Stimulated activated CD8-positive, alpha-beta memory T cell treated with anti-CD3 and anti-CD28 coated beads, Interleukin-7, amount 100 ng/mL, for 48 hours (primary cell): ENCODE results near the gene SLC25A30.

ENCODE experiments used
- DNase-seq, 2 donors: peaks; one replicate each; pipeline ENCODE4 v3.0.0-alpha.2; 2020; ENCODE audit warnings: low read depth in 1 of 2; ENCODE audit errors: extremely low read depth in 1 of 2

The SLC25A30 gene, protein sequence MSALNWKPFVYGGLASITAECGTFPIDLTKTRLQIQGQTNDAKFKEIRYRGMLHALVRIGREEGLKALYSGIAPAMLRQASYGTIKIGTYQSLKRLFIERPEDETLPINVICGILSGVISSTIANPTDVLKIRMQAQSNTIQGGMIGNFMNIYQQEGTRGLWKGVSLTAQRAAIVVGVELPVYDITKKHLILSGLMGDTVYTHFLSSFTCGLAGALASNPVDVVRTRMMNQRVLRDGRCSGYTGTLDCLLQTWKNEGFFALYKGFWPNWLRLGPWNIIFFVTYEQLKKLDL

GRCh38 chr13:45417790-45418534 lies at the start of gene SLC25A30:
SLC25A30 (minus strand) TSS chr13:45418373; CDS start chr13:45411425, 6,948 bp downstream.
- DNase-seq: peak; percentile 83 to 91

GRCh38 chr13:45466359-45466758 lies 48.2 kb upstream of the SLC25A30 start:
- no peak for DNase-seq

GRCh38 chr13:45464687-45465453 lies 46.7 kb upstream of the SLC25A30 start, which contains the start of gene COG3:
COG3 (plus strand) TSS chr13:45464939; CDS start chr13:45465037, 98 bp downstream.
- DNase-seq: peak; percentile 87 to 92

- no peak for DNase-seq
These were observed 46.0 kb upstream of the SLC25A30 start for GRCh38 chr13:45464141-45464686.

GRCh38 chr13:45456196-45456972 lies 38.2 kb upstream of the SLC25A30 start:
- no peak for DNase-seq

DNA sequence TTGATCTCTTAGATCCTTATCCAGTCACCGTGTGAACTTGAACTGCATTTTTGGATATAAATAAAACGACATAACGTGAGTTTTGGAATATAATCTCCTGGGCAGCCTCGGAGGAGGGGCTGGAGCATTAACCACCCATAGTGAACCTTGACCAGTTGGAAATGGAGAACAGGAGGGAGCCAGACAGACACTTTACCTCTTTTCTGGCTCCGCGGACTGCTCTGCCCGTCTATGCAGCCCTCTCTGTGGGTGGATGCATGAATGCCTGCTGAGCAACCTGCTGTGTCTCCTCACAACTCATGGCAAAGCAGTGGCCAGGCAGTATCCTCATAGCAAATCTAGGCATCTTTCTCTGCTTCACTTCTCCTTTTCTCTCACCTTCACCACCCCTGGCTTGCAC lies 36.0 kb upstream of the SLC25A30 start:
- no peak for DNase-seq

GRCh38 chr13:45451282-45451681 lies 33.1 kb upstream of the SLC25A30 start:
- no peak for DNase-seq

GRCh38 chr13:45448965-45449559 lies 30.9 kb upstream of the SLC25A30 start:
- DNase-seq: no peak

DNA sequence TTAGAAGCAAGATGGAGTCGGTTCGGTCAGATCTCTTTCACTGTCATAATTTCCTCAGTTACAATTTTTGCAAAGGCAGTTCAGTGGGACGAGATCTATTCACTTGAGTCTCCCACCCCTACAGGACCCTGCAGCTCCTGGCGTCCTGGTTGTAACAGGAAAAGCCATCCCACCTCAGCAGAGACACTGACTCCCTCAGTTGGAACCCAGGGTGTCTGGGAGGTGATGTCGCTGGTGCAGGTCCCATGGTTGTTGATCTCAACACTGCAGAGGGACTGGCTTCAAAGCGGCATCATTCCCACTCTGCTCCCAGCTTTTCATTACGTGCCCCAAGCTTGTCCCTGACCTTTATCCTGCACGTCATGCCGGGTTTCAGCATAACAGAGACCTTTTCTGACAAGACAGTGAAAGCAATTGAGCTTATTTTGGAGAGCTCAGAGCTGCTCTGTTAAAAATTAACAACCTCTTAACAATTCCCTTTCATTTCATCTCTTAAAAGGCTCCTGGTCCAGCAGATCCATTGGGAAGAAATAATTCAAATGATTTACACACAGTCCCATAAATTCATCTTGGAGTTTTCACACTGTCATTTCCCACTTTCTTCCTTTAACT lies 29.0 kb upstream of the SLC25A30 start:
- no peak for DNase-seq

DNA sequence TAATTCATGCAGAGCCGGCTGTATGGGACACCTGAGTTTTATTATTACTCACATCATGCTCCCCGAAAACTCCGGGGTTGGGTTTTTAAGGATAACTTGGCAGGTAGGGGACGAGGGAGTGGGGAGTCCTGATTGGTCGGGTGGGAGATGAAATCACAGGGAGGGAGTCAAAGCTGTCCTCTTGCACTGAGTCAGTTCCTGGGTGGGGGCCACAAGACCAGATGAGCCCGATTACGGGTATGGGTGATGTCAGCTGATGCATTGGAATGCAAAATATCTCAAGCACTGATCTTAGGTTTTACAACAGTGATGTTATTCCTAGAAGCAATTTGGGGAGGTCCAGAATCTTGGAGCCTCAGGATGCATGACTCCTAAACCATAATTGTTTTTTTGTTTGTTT lies 28.0 kb upstream of the SLC25A30 start:
- DNase-seq: no peak

- DNase-seq: no peak
These were observed 26.9 kb upstream of the SLC25A30 start for GRCh38 chr13:45445053-45445452.

- no peak for DNase-seq
These were observed 23.5 kb upstream of the SLC25A30 start for GRCh38 chr13:45441633-45442032.

- DNase-seq: no peak
These were observed 21.7 kb upstream of the SLC25A30 start for GRCh38 chr13:45439781-45440462.

DNA sequence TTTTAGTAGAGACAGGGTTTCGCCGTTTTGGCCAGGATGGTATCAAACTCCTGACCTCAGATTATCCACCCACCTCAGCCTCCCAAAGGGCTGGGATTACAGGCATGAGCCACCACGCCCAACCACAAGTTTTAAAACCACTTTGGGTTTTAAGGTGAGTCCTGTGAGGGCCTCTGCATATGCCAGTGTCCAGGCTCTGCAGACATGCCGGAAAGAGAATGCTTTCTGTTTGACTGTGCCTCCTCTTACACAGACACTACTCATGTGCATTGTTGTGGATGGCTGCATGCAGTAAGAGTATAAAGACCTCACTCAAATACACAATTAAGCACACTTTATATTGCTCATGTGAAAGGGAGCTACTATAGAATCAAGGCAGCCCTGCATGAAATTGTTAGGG lies 20.8 kb upstream of the SLC25A30 start:
- DNase-seq: no peak

- DNase-seq: no peak
These were observed 19.8 kb upstream of the SLC25A30 start for GRCh38 chr13:45437947-45438346.

DNA sequence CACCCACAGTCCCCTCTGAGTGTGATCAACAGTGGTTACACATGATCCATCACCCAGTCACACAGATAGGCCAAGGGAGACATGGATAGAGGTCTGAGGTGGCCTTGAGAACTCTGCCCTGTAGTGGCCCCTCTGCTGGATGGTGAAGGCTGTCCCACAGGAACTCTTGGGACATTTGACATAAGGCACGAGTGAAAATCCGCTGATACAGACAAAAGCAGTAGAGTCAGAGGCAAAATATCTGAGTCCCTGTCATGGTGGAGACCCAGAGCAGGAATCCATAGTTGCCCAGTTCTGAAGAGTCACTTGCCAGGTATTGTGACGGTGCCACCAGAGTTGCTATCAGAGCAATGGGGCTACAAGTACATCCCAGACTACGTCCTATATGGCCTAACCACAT lies 18.8 kb upstream of the SLC25A30 start:
- no peak for DNase-seq

DNA sequence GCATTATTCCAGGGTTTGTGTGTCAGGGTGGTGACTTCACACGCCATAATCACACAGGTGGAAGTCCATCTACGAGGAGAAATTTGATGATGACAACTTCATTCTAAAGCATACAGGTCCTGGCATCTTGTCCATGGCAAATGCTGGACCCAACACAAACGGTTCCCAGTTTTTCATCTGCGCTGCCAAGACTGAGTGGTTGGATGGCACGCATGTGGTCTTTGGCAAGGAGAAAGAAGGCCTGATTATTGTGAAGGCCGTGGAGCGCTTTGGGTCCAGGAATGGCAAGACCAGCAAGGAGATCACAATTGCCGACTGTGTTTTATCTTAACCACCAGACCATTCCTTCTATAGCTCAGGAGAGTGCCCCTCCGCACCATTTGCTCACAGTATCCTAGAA lies 18.2 kb upstream of the SLC25A30 start:
- DNase-seq: no peak

DNA sequence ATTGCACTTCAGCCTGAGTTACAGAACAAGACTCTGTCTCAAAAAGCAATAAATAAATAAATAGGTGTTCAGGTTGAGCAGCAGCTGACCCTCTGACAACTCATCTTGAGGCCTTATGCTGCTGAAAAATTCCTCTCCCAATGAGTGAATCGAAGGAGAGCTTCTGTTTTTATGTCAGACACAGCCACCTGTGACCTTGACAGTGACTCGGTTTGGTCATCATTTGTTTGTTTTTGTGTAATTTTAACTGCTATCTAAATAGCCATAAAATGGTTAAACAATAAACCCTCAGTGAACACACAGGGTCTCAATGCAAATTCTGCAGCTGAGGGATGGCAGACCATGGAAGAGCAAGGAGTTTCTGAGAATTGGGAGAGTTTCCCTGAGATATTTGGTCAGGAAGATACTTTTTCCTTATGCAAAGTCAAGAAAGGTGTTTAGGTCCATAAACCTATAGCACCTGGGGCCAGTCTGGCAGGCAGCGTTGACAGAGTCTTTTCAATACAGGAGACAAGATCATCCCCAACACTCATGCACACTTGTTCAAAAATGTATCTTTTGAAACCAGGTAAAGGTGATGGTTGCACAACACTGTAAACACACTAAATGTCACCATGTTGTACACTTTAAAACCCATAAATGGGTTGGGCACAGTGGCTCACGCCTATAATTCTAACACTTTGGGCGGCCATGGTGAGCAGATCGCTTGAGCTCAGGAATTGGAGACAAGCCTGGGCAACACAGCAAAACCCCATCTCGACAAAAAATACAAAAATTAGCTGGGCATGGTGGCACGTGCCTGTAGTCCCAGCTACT lies 16.6 kb upstream of the SLC25A30 start:
- no peak for DNase-seq
